GM23338 (cell line): Measurements from ENCODE around the gene FBXW11. TPM values are rescaled to one million over a fixed set of nuclear protein-coding genes. Genes with fewer than 3 reads are reported as not detected.

Experiments used
- ATAC-seq: fragments of 200-7000 bp; cut with Tn5 transposase; 3 replicates; pipeline ENCODE4 v1.9.1; 2020
- DNase-seq: peaks from one replicate; pipeline ENCODE4 v3.0.0-alpha.2; 2015; ENCODE audit warnings: low spot score
- H2AFZ ChIP-seq: fragments of 200-600 bp; sonication (generic); 2 replicates; pipeline ENCODE4 v1.8.0; 2016; ENCODE audit warnings: antibody characterized with exemption, mild to moderate bottlenecking, moderate library complexity
- H3F3A ChIP-seq: fragments of 200-600 bp; sonication (generic); replicated peaks from 2 replicates; pipeline ENCODE4 v1.8.0; 2017; ENCODE audit warnings: antibody characterized with exemption, mixed run types, low read depth
- H3K27ac ChIP-seq: fragments of 200-600 bp; sonication (generic); 2 replicates; pipeline ENCODE4 v1.6.1; 2016; ENCODE audit warnings: low read depth
- H3K27me3 ChIP-seq: fragments of 200-600 bp; sonication (generic); 2 replicates; pipeline ENCODE4 v1.8.0; 2016; ENCODE audit warnings: mild to moderate bottlenecking, mixed run types, moderate library complexity; ENCODE audit not compliant: insufficient read depth
- H3K36me3 ChIP-seq: fragments of 200-600 bp; sonication (generic); 2 replicates; pipeline ENCODE4 v1.8.0; 2016; ENCODE audit warnings: mild to moderate bottlenecking; ENCODE audit not compliant: insufficient read depth
- H3K4me1 ChIP-seq: fragments of 200-600 bp; sonication (generic); 2 replicates; pipeline ENCODE4 v1.8.0; 2016; ENCODE audit warnings: mild to moderate bottlenecking, moderate library complexity; ENCODE audit not compliant: insufficient read depth
- H3K4me2 ChIP-seq: fragments of 200-600 bp; sonication (generic); 2 replicates; pipeline ENCODE4 v1.7.1; 2017; ENCODE audit warnings: mixed run types
- H3K4me3 ChIP-seq: fragments of 200-600 bp; sonication (generic); 2 replicates; pipeline ENCODE4 v1.6.1; 2016; ENCODE audit warnings: mixed run types
- H3K79me2 ChIP-seq: fragments of 200-600 bp; sonication (generic); replicated peaks from 2 replicates; pipeline ENCODE4 v1.8.0; 2017; ENCODE audit warnings: mild to moderate bottlenecking; ENCODE audit not compliant: insufficient read depth
- H3K9me2 ChIP-seq: fragments of 200-600 bp; sonication (generic); 2 replicates; pipeline ENCODE4 v1.8.0; 2017; ENCODE audit not compliant: insufficient read depth
- H4K20me1 ChIP-seq: fragments of 200-600 bp; sonication (generic); replicated peaks from 2 replicates; pipeline ENCODE4 v1.8.0; 2017; ENCODE audit warnings: mild to moderate bottlenecking; ENCODE audit not compliant: insufficient read depth
- H3K27ac Mint-ChIP-seq: 2 replicates; pipeline ENCODE4 v1.8.0; 2020; ENCODE audit warnings: inconsistent platforms, mild to moderate bottlenecking, moderate library complexity, mixed read lengths
- H3K27me3 Mint-ChIP-seq: 3 replicates; pipeline ENCODE4 v1.8.0; 2022; ENCODE audit warnings: low read depth, mild to moderate bottlenecking, moderate library complexity, mixed read lengths, inconsistent platforms; ENCODE audit not compliant: insufficient read depth, poor library complexity
- H3K36me3 Mint-ChIP-seq: 3 replicates; pipeline ENCODE4 v1.8.0; 2021; ENCODE audit warnings: low read depth, mild to moderate bottlenecking, inconsistent platforms, moderate library complexity, mixed read lengths
- H3K4me1 Mint-ChIP-seq: 3 replicates; pipeline ENCODE4 v1.8.0; 2020; ENCODE audit warnings: mild to moderate bottlenecking, inconsistent platforms, mixed read lengths
- H3K4me3 Mint-ChIP-seq: 3 replicates; pipeline ENCODE4 v1.8.0; 2021; ENCODE audit warnings: moderate library complexity, mild to moderate bottlenecking, inconsistent platforms, mixed read lengths
- H3K9me3 Mint-ChIP-seq: 3 replicates; pipeline ENCODE4 v1.8.0; 2020; ENCODE audit warnings: moderate library complexity, mild to moderate bottlenecking, inconsistent platforms, mixed read lengths
- ETS1 ChIP-seq: IDR thresholded peaks from 2 replicates; pipeline ENCODE4 v1.6.1; 2016; ENCODE audit warnings: antibody characterized with exemption
- STAT1 ChIP-seq: IDR thresholded peaks from one replicate; pipeline ENCODE4 v1.6.1; 2016; ENCODE audit warnings: antibody characterized with exemption; ENCODE audit not compliant: unreplicated experiment
- ZNF114 ChIP-seq: fragments of 250-450 bp; sonication (Bioruptor Pico); IDR thresholded peaks from 2 replicates; pipeline ENCODE4 v1.5.0; 2020; ENCODE audit warnings: mild to moderate bottlenecking, moderate library complexity
- ZNF331 ChIP-seq: fragments of 250-450 bp; sonication (Bioruptor Pico); IDR thresholded peaks from 2 replicates; pipeline ENCODE4 v1.5.0; 2020; ENCODE audit warnings: low read depth, mild to moderate bottlenecking, moderate library complexity
- ZNF462 ChIP-seq: fragments of 250-450 bp; sonication (Bioruptor Pico); IDR thresholded peaks from 2 replicates; pipeline ENCODE4 v1.5.0; 2020; ENCODE audit warnings: mild to moderate bottlenecking, moderate library complexity
- polyA plus RNA-seq: library from polyadenylated mRNA; unstranded; fragments of >200 nt; fragmentation: Nextera tagmentation; extraction: Ambion mirVana; gene quantifications from 2 replicates; pipeline ENCODE4 v1.2.1, GENCODE V29; 2016
- total RNA-seq: library from RNA; depleted of rRNA; stranded (reverse); fragments of >200 nt; shearing (Covaris generic); gene quantifications from 2 replicates; pipeline ENCODE4 v1.2.3, GENCODE V29; 2014

Gene FBXW11
- total and polyA plus RNA-seq, 2 experiments from 2014 or later, result 45.0 to 88.0 TPM

GRCh38 chr5:172045315-172045632 lies 38.8 kb upstream of the FBXW11 start:
- no peaks in the 10 kb centered on the region for H3K27me3 ChIP-seq
- H3K27ac Mint-ChIP-seq, result no peak overlapping the region

More at GRCh38 chr5:172045315-172045632, 38.8 kb upstream of the FBXW11 start:
- H3K4me3 ChIP-seq, result no peak overlapping the region
- TF ChIP-seq STAT1 (no peak), ETS1 (no peak), ZNF114 (no peak), ZNF331 (CRISPR knock-in tag) (no peak), ZNF462 (CRISPR knock-in tag) (no peak)
- Mint-ChIP-seq H3K36me3 (peaks cover 15% of the 10 kb centered on the region; the same call in 2 of the 3 replicates), H3K27me3 (no peaks in the 10 kb centered on the region), H3K4me3 (no peak overlapping the region), H3K4me1 (peaks cover 23% of the 10 kb centered on the region), H3K9me3 (peaks cover 2% of the 10 kb centered on the region; the same call in 1 of the 3 replicates)
- ATAC-seq (no peak), DNase-seq (no peak)
- H4K20me1 ChIP-seq, result no peaks in the 10 kb centered on the region
- H3K27ac ChIP-seq, result no peak overlapping the region
- peaks cover 6% of the 10 kb centered on the region; the same call in 1 of the 2 replicates for H3K36me3 ChIP-seq
- no peak overlapping the region for H3K4me2 ChIP-seq
- no peak overlapping the region for H2AFZ ChIP-seq
- peaks cover 17% of the 10 kb centered on the region for H3K4me1 ChIP-seq
- peaks cover 3% of the 10 kb centered on the region; the same call in 1 of the 2 replicates for H3F3A ChIP-seq
- H3K9me2 ChIP-seq, result no peaks in the 10 kb centered on the region
- no peaks in the 10 kb centered on the region for H3K79me2 ChIP-seq
